Measurements from ENCODE around the gene MRE11.

DNA sequence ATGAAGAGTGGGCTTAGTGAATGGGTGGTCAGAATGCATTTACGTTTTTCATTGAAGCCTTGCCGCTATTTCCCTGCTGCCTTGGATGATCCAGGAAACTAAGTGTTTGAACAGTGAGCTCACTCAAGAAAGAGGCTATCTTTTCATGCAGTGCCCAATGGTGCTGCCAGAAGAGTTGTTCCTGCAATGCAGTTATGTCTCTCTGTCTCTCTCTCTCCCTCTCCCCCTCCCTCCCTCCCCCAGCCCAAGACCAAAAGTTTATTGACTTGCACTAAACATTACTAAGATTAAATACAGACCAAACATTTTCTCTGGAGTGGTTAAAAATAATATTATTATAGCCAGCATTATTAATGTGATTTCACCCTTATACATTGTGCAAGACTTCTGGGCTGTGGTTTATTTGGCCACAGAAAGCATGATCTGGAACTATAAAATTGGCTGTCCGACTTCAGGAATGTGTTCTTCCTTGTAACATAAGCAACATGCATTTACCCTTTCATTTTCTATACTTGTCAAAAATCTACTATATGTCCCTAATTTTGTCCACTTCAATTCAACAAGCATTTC, 43.5 kb upstream of the MRE11 start:
- TF ChIP-seq YBX1 (IDR thresholded peaks at IDR 0.05) (no peak), POLR2A (IDR thresholded peaks at IDR 0.05; ENCODE audit: low read depth, low read length) (no peak)
- TF ChIP-seq, protein P1, sequence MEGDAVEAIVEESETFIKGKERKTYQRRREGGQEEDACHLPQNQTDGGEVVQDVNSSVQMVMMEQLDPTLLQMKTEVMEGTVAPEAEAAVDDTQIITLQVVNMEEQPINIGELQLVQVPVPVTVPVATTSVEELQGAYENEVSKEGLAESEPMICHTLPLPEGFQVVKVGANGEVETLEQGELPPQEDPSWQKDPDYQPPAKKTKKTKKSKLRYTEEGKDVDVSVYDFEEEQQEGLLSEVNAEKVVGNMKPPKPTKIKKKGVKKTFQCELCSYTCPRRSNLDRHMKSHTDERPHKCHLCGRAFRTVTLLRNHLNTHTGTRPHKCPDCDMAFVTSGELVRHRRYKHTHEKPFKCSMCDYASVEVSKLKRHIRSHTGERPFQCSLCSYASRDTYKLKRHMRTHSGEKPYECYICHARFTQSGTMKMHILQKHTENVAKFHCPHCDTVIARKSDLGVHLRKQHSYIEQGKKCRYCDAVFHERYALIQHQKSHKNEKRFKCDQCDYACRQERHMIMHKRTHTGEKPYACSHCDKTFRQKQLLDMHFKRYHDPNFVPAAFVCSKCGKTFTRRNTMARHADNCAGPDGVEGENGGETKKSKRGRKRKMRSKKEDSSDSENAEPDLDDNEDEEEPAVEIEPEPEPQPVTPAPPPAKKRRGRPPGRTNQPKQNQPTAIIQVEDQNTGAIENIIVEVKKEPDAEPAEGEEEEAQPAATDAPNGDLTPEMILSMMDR (IDR thresholded peaks at IDR 0.05 in 2 of 3, conservative IDR thresholded peaks at IDR 0.05 in 1 of 3; ENCODE audit: control insufficient read depth in 2 of 3, extremely low read depth in 1 of 3, insufficient read depth in 1 of 3, low read depth in 3 of 3, low read length in 3 of 3): no peak
